SK-N-MC (cell line): ENCODE results near the gene ADAM8.
"Not testable (repeated sequence)": the region's sequence is repeated elsewhere in the genome, so short reads cannot be mapped to it uniquely, and the experiment has no call there.

ENCODE experiments used
- DNase-seq: peaks from one replicate; pipeline ENCODE4 v3.0.0-alpha.2; 2011; ENCODE audit warnings: low read depth, low spot score
- H3K27ac ChIP-seq: fragments of 200-600 bp; sonication (generic); 2 replicates; pipeline ENCODE4 v1.5.1; 2016; ENCODE audit warnings: mixed run types
- H3K36me3 ChIP-seq: fragments of 200-600 bp; sonication (generic); 2 replicates; pipeline ENCODE4 v1.6.1; 2017; ENCODE audit warnings: antibody characterized with exemption, low read length, mixed read lengths; ENCODE audit not compliant: insufficient read depth
- H3K4me3 ChIP-seq: fragments of 200-600 bp; sonication (generic); 2 replicates; pipeline ENCODE4 v1.5.1; 2016
- H3K9ac ChIP-seq: fragments of 200-600 bp; sonication (generic); 2 replicates; pipeline ENCODE4 v1.8.0; 2017; ENCODE audit warnings: mixed run types, mixed read lengths; ENCODE audit not compliant: insufficient read length
- H3K9me3 ChIP-seq: fragments of 200-600 bp; sonication (generic); 2 replicates; pipeline ENCODE4 v1.6.1; 2017; ENCODE audit warnings: low read depth, mild to moderate bottlenecking, antibody characterized with exemption, low read length, moderate library complexity, mixed read lengths
- EZH2 ChIP-seq: fragments of 200-600 bp; sonication (generic); IDR thresholded peaks from one replicate; pipeline ENCODE4 v1.6.1; 2017; ENCODE audit warnings: antibody characterized with exemption
- FOXP2 ChIP-seq: optimal IDR thresholded peaks from 2 replicates; pipeline ENCODE3; 2011; ENCODE audit warnings: mild to moderate bottlenecking, moderate library complexity; ENCODE audit not compliant: insufficient read depth; ENCODE audit errors: extremely low read length, control extremely low read depth
- POLR2AphosphoS5 ChIP-seq: IDR thresholded peaks from 2 replicates; pipeline ENCODE4 v1.6.1; 2012; ENCODE audit warnings: mild to moderate bottlenecking, low read depth, low read length, borderline replicate concordance

ADAM8 gene

GRCh38 chr10:133276435-133277201 lies at the start of gene ADAM8:
Gene ADAM8, minus strand, starts transcription at chr10:133276868. Its CDS starts 51 bp downstream, at chr10:133276817.
- H3K27ac ChIP-seq = no peak within 1 kb of the TSS
- H3K4me3 ChIP-seq = no peak within 1 kb of the TSS
- no peaks in the 10 kb centered on the region for H3K36me3 ChIP-seq
- TF ChIP-seq POLR2AphosphoS5 (no peak), EZH2 (no peak), FOXP2 (no peak)
- no peaks in the 10 kb centered on the region for H3K9me3 ChIP-seq
- no peak within 1 kb of the TSS for H3K9ac ChIP-seq
- DNase-seq = no peak

GRCh38 chr10:133326223-133326551 lies 49.5 kb upstream of the ADAM8 start:
- H3K4me3 ChIP-seq = peak overlapping the region; percentile 68
- H3K9ac ChIP-seq = no peak overlapping the region
- H3K36me3 ChIP-seq = no peaks in the 10 kb centered on the region
- H3K9me3 ChIP-seq = no peaks in the 10 kb centered on the region
- TF ChIP-seq EZH2 = no peak
- TF ChIP-seq FOXP2 = no peak
- no peak for TF ChIP-seq POLR2AphosphoS5
- H3K27ac ChIP-seq = no peak overlapping the region
- no peak for DNase-seq

GRCh38 chr10:133325440-133326222 lies 49.0 kb upstream of the ADAM8 start:
- Histone ChIP-seq H3K4me3 (peak overlapping the region; percentile 68), H3K9ac (no peak overlapping the region), H3K27ac (no peak overlapping the region), H3K9me3 (no peaks in the 10 kb centered on the region), H3K36me3 (no peaks in the 10 kb centered on the region)
- DNase-seq = no peak
- TF ChIP-seq POLR2AphosphoS5 (no peak), EZH2 (no peak), FOXP2 (no peak)

GRCh38 chr10:133324857-133325260 lies 48.2 kb upstream of the ADAM8 start:
- H3K4me3 ChIP-seq = peak overlapping the region; percentile 68

GRCh38 chr10:133324198-133324792 lies 47.6 kb upstream of the ADAM8 start:
- Histone ChIP-seq H3K36me3 (no peaks in the 10 kb centered on the region), H3K27ac (no peak overlapping the region), H3K9ac (no peak overlapping the region), H3K4me3 (peak overlapping the region; percentile 47; the same call in 1 of the 2 replicates), H3K9me3 (no peaks in the 10 kb centered on the region)
- no peak for TF ChIP-seq FOXP2
- no peak for TF ChIP-seq EZH2
- no peak for TF ChIP-seq POLR2AphosphoS5
- DNase-seq = no peak

More at GRCh38 chr10:133324857-133325260, 48.2 kb upstream of the ADAM8 start:
- H3K36me3 ChIP-seq = no peaks in the 10 kb centered on the region
- H3K9ac ChIP-seq = no peak overlapping the region
- DNase-seq = no peak
- no peak for TF ChIP-seq FOXP2
- TF ChIP-seq EZH2 = no peak
- no peak for TF ChIP-seq POLR2AphosphoS5
- H3K27ac ChIP-seq = no peak overlapping the region
- H3K9me3 ChIP-seq = no peaks in the 10 kb centered on the region

GRCh38 chr10:133322064-133322709 lies 45.5 kb upstream of the ADAM8 start:
- H3K4me3 ChIP-seq, H3K27ac ChIP-seq, H3K36me3 ChIP-seq, DNase-seq, H3K9ac ChIP-seq, H3K9me3 ChIP-seq: not testable (repeated sequence)

GRCh38 chr10:133320852-133321422 lies 44.3 kb upstream of the ADAM8 start:
- not testable (repeated sequence) for H3K27ac ChIP-seq, H3K36me3 ChIP-seq, H3K9ac ChIP-seq, H3K4me3 ChIP-seq, DNase-seq, H3K9me3 ChIP-seq
